Breast epithelium (tissue), 4 donors: ENCODE results near the gene ENC1. TPM values are rescaled to one million over a fixed set of nuclear protein-coding genes. Genes with fewer than 3 reads are reported as not detected.
A peak's percentile ranks its signal among the peaks of the same experiment; 100 is the strongest.

Experiments
- DNase-seq, 2 donors: peaks; one replicate each; pipeline ENCODE4 v3.0.0-alpha.2; 2019; ENCODE audit warnings: low spot score in 2 of 2
- H3K27ac ChIP-seq, 2 donors: fragments of 200-600 bp; sonication (generic) in 1 of 2; one replicate each; pipeline ENCODE4 v1.5.1; 2016 to 2019; ENCODE audit warnings: mild to moderate bottlenecking in 1 of 2
- H3K27me3 ChIP-seq, 2 donors: fragments of 200-600 bp; sonication (generic) in 1 of 2; one replicate each; pipeline versions ENCODE4 v1.5.1 to v1.6.0; 2017 to 2019; ENCODE audit warnings: control low read depth in 1 of 2, mild to moderate bottlenecking in 1 of 2
- H3K36me3 ChIP-seq: fragments of 200-600 bp; one replicate; pipeline ENCODE4 v1.5.1; 2019
- H3K4me1 ChIP-seq, 2 donors: fragments of 200-600 bp; sonication (generic); one replicate each; pipeline ENCODE4 v1.5.1; 2016 to 2019; ENCODE audit warnings: control low read depth in 1 of 2
- H3K4me3 ChIP-seq, 3 donors: fragments of 200-600 bp; sonication (generic); 1 replicate in 2 of 3; 2 replicates in 1 of 3; pipeline ENCODE4 v1.5.1; 2016 to 2019; ENCODE audit warnings: mild to moderate bottlenecking in 3 of 3, moderate library complexity in 2 of 3
- H3K9me3 ChIP-seq, 2 donors: fragments of 200-600 bp; sonication (generic) in 1 of 2; one replicate each; pipeline ENCODE4 v1.5.1; 2016 to 2019; ENCODE audit warnings: control low read depth in 1 of 2
- POLR2A ChIP-seq: fragments of 450-650 bp; IDR thresholded peaks from one replicate; pipeline ENCODE4 v1.6.1; 2016; ENCODE audit warnings: antibody characterized with exemption, mild to moderate bottlenecking, moderate library complexity
- POLR2AphosphoS5 ChIP-seq, 3 donors: sonication (generic); formaldehyde crosslinking; IDR thresholded peaks; one replicate each; pipeline ENCODE4 v1.6.1; 2017; ENCODE audit warnings: antibody characterized with exemption in 3 of 3
- intact Hi-C: fragments of 100-400 bp; cut with DNase I; formaldehyde crosslinking; loops from one replicate; pipeline ENCODE4 v1.15.1; 2023; ENCODE audit warnings: low total_unique reads
- total RNA-seq, 3 donors: library from RNA; depleted of rRNA; stranded (reverse); fragments of >200 nt; gene quantifications; one replicate each; pipeline ENCODE4 v1.1.0, GENCODE V29; 2016
- TF ChIP-seq, protein P1 (sequence below), 3 donors: fragments of 450-650 bp; IDR thresholded peaks; one replicate each; pipeline ENCODE4 v1.5.1; 2016 to 2017; ENCODE audit warnings: antibody characterized with exemption in 3 of 3, mild to moderate bottlenecking in 3 of 3, moderate library complexity in 3 of 3

ENC1 gene
- total RNA-seq, 3 donors from 2014 or later = 8.3 to 16.7 (median 13.8) TPM

DNA sequence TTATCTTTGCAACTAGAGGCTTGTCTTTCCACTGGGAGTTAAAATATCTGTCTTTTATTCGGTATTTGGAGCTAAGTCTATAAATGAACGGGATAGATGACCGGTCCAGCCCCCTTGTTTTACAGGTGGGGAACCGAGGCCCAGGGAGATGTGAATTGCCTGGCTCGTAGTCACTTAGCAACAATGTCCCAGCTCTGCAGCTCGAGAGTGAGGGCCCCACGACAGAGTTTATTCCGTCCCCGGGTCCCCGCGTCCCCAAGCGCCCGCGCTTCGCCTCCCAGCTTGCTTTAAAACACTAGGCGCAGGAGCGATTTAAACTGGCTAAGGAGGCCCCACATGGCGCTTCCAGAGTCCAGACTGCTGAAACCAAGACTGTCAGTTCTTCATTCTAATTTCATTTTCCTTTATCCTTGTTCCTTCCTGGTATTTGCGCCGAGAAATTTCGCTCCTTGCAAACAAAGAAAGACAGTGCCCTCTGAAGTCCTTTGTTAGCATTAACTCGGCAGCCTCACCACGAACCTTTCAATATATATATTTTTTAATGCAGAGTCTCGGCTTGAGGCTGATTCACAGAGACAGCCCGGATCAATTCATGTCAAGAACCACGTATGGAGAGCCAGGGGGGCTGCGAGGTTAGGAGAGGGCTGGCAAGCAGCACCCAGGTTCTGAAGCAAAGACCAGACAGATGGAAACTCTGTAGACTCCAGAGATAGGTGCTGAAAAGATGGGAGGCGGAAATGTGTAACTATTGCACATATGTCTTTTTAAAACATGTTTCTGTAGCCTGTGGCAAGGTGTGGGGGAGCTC lies 1.4 kb upstream of the ENC1 start:
- no peak for DNase-seq
- H3K4me1 ChIP-seq = peaks cover 0 to 21% of the 10 kb centered on the region in 2 donors
- intact Hi-C loops = no loop called here
- H3K9me3 ChIP-seq = no peaks in the 10 kb centered on the region
- TF ChIP-seq POLR2A (no peak), POLR2AphosphoS5 (IDR thresholded peaks at IDR 0.05) (peak in 1 of 3 donors; percentile 21)
- TF ChIP-seq, protein P1, sequence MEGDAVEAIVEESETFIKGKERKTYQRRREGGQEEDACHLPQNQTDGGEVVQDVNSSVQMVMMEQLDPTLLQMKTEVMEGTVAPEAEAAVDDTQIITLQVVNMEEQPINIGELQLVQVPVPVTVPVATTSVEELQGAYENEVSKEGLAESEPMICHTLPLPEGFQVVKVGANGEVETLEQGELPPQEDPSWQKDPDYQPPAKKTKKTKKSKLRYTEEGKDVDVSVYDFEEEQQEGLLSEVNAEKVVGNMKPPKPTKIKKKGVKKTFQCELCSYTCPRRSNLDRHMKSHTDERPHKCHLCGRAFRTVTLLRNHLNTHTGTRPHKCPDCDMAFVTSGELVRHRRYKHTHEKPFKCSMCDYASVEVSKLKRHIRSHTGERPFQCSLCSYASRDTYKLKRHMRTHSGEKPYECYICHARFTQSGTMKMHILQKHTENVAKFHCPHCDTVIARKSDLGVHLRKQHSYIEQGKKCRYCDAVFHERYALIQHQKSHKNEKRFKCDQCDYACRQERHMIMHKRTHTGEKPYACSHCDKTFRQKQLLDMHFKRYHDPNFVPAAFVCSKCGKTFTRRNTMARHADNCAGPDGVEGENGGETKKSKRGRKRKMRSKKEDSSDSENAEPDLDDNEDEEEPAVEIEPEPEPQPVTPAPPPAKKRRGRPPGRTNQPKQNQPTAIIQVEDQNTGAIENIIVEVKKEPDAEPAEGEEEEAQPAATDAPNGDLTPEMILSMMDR (IDR thresholded peaks at IDR 0.05) = peak; percentile 46 to 74 (median 54)
- H3K4me3 ChIP-seq = peak overlapping the region; percentile 64 to 76 (median 74)
- H3K36me3 ChIP-seq = no peaks in the 10 kb centered on the region
- H3K27ac ChIP-seq = peak overlapping the region; percentile 85 to 87
- H3K27me3 ChIP-seq = no peaks in the 10 kb centered on the region

GRCh38 chr5:74640954-74641734 lies 616 bp upstream of the ENC1 start:
- Histone ChIP-seq H3K27me3 (no peaks in the 10 kb centered on the region), H3K9me3 (no peaks in the 10 kb centered on the region), H3K4me3 (peak overlapping the region; percentile 64 to 76 (median 74)), H3K27ac (peak overlapping the region; percentile 85 to 87), H3K36me3 (no peaks in the 10 kb centered on the region), H3K4me1 (peaks cover 0 to 24% of the 10 kb centered on the region in 2 donors)
- peak in 1 of 3 donors; percentile 20 for TF ChIP-seq POLR2AphosphoS5 (IDR thresholded peaks at IDR 0.05)
- TF ChIP-seq, protein P1 (IDR thresholded peaks at IDR 0.05) = no peak
- DNase-seq = peak; percentile 54 to 61
- intact Hi-C loops = no loop called here

- TF ChIP-seq POLR2AphosphoS5 (IDR thresholded peaks at IDR 0.05) (no peak), POLR2A (no peak)
- TF ChIP-seq, protein P1 (IDR thresholded peaks at IDR 0.05) = no peak
- Histone ChIP-seq H3K27me3 (no peaks in the 10 kb centered on the region), H3K4me1 (peaks cover 0 to 24% of the 10 kb centered on the region in 2 donors), H3K27ac (peak overlapping the region; percentile 85 to 87), H3K36me3 (no peaks in the 10 kb centered on the region), H3K4me3 (peak overlapping the region; percentile 64 to 76 (median 74)), H3K9me3 (no peaks in the 10 kb centered on the region)
- DNase-seq = peak in 1 of 2 donors; percentile 61
- intact Hi-C loops = no loop called here
These were observed 600 bp downstream of the ENC1 start for GRCh38 chr5:74639807-74640449.

- no peaks in the 10 kb centered on the region for H3K9me3 ChIP-seq
- TF ChIP-seq POLR2AphosphoS5 (IDR thresholded peaks at IDR 0.05) = no peak
- TF ChIP-seq, protein P1 (IDR thresholded peaks at IDR 0.05) = no peak
- TF ChIP-seq POLR2A = no peak
- no peaks in the 10 kb centered on the region for H3K27me3 ChIP-seq
- peak overlapping the region; percentile 85 to 87 for H3K27ac ChIP-seq
- H3K4me3 ChIP-seq = peak overlapping the region; percentile 64 to 76 (median 74)
- no peaks in the 10 kb centered on the region for H3K36me3 ChIP-seq
- intact Hi-C loops = no loop called here
- no peak for DNase-seq
- H3K4me1 ChIP-seq = peaks cover 0 to 24% of the 10 kb centered on the region in 2 donors
These were observed 1.3 kb downstream of the ENC1 start for GRCh38 chr5:74638970-74639806.
